Measurements from ENCODE around the gene NCOA5. TPM values are rescaled to one million over a fixed set of nuclear protein-coding genes. Genes with fewer than 3 reads are reported as not detected.
A peak's percentile ranks its signal among the peaks of the same experiment; 100 is the strongest.

Gene NCOA5
- total and polyA plus RNA-seq, 7 experiments from 2014 or later = 15.7 to 47.6 (median 39.4) TPM

DNA sequence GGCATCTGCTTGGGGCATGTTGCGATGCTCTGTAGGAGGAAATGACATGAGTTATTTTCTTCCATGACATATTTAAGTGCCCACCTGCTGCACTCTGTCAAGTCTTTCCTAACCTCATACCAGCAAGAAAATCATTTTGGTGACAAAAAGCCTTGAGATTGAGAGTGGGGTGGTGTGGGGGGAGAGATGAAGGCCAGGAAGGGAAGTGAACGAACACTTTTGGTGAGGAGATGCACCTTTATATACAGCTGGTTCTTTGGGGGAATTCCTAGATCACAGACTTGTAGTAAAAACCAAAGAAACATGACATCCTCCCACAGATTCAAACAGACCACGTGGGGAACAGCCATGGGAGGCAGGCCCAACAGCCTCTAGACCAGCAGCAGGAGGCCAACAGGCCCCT lies 26.1 kb downstream of the NCOA5 start:
- Histone ChIP-seq H3K36me3 (ENCODE audit: control insufficient read depth in 2 of 3, insufficient read depth in 3 of 3, low read length in 3 of 3) (peaks cover 37 to 82% (median 50%) of the 10 kb centered on the region in 3 experiments), H3K27me3 (ENCODE audit: control insufficient read depth in 2 of 2, insufficient read depth in 2 of 2, low read length in 2 of 2) (no peaks in the 10 kb centered on the region), H3K27ac (ENCODE audit: low read depth, low read length) (no peak overlapping the region), H3K4me3 (ENCODE audit: low read length) (no peak overlapping the region), H3K9me3 (ENCODE audit: control insufficient read depth in 2 of 3, low read length in 3 of 3) (no peaks in the 10 kb centered on the region), H3K4me1 (ENCODE audit: control insufficient read depth in 2 of 2, insufficient read depth in 2 of 2, low read length in 2 of 2) (peaks cover 24 to 25% of the 10 kb centered on the region in 2 donors)
- POLR2A ChIA-PET = interaction anchor here (0.6 kb wide), 1 partner anchor 13 kb away, joined by 3 read pairs; no protein-coding TSS in a partner anchor
- peaks cover 48 to 89% (median 78%) of the 10 kb centered on the region in 5 donors for H3K36me3 Mint-ChIP-seq
- peak overlapping the region in 1 of 10 donors; percentile 24 for H3K4me3 Mint-ChIP-seq
- intact Hi-C loops (cut with micrococcal nuclease) = no loop called here
- H3K4me1 Mint-ChIP-seq = peaks cover 42 to 52% (median 44%) of the 10 kb centered on the region in 7 donors
- peaks cover 0 to 2% (median 0%) of the 10 kb centered on the region in 11 donors for H3K9me3 Mint-ChIP-seq
- CTCF ChIA-PET = no interaction called here
- peak overlapping the region in 1 of 9 donors; percentile 77 for H3K27ac Mint-ChIP-seq
- DNase-seq (no peak), ATAC-seq (no peak)
- H3K27me3 Mint-ChIP-seq = peaks cover 9 to 20% (median 14%) of the 10 kb centered on the region in 5 donors

GRCh38 chr20:46063151-46063550 lies 26.6 kb downstream of the NCOA5 start:
- ChIA-PET POLR2A (no interaction called here), CTCF (no interaction called here)
- H3K4me3 ChIP-seq (ENCODE audit: low read length) = no peak overlapping the region
- DNase-seq (no peak), ATAC-seq (no peak)
- H3K36me3 ChIP-seq (ENCODE audit: control insufficient read depth in 2 of 3, insufficient read depth in 3 of 3, low read length in 3 of 3) = peaks cover 37 to 77% (median 45%) of the 10 kb centered on the region in 3 experiments
- Mint-ChIP-seq H3K4me1 (peaks cover 45 to 56% (median 47%) of the 10 kb centered on the region in 7 donors), H3K36me3 (peaks cover 45 to 84% (median 73%) of the 10 kb centered on the region in 5 donors), H3K9me3 (peaks cover 0 to 2% (median 0%) of the 10 kb centered on the region in 11 donors), H3K27me3 (peaks cover 11 to 23% (median 19%) of the 10 kb centered on the region in 5 donors), H3K27ac (peak overlapping the region in 1 of 9 donors; percentile 77), H3K4me3 (peak overlapping the region in 1 of 10 donors; percentile 24)
- no peaks in the 10 kb centered on the region for H3K27me3 ChIP-seq (ENCODE audit: control insufficient read depth in 2 of 2, insufficient read depth in 2 of 2, low read length in 2 of 2)
- H3K27ac ChIP-seq (ENCODE audit: low read depth, low read length) = no peak overlapping the region
- peaks cover 24 to 25% of the 10 kb centered on the region in 2 donors for H3K4me1 ChIP-seq (ENCODE audit: control insufficient read depth in 2 of 2, insufficient read depth in 2 of 2, low read length in 2 of 2)
- no peaks in the 10 kb centered on the region for H3K9me3 ChIP-seq (ENCODE audit: control insufficient read depth in 2 of 3, low read length in 3 of 3)
- intact Hi-C loops (cut with micrococcal nuclease) = no loop called here

- Mint-ChIP-seq H3K9me3 (peaks cover 0 to 2% (median 0%) of the 10 kb centered on the region in 11 donors), H3K36me3 (peaks cover 44 to 78% (median 70%) of the 10 kb centered on the region in 5 donors), H3K4me1 (peaks cover 45 to 58% (median 49%) of the 10 kb centered on the region in 7 donors), H3K27ac (no peak overlapping the region), H3K4me3 (no peak overlapping the region), H3K27me3 (peaks cover 11 to 25% (median 19%) of the 10 kb centered on the region in 5 donors)
- no peaks in the 10 kb centered on the region for H3K9me3 ChIP-seq (ENCODE audit: control insufficient read depth in 2 of 3, low read length in 3 of 3)
- peaks cover 37 to 71% (median 45%) of the 10 kb centered on the region in 3 experiments for H3K36me3 ChIP-seq (ENCODE audit: control insufficient read depth in 2 of 3, insufficient read depth in 3 of 3, low read length in 3 of 3)
- ATAC-seq = no peak
- no peak for DNase-seq
- no peaks in the 10 kb centered on the region for H3K27me3 ChIP-seq (ENCODE audit: control insufficient read depth in 2 of 2, insufficient read depth in 2 of 2, low read length in 2 of 2)
- H3K4me1 ChIP-seq (ENCODE audit: control insufficient read depth in 2 of 2, insufficient read depth in 2 of 2, low read length in 2 of 2) = peaks cover 24 to 25% of the 10 kb centered on the region in 2 donors
- intact Hi-C loops (cut with micrococcal nuclease) = no loop called here
- H3K4me3 ChIP-seq (ENCODE audit: low read length) = no peak overlapping the region
- CTCF ChIA-PET = no interaction called here
- H3K27ac ChIP-seq (ENCODE audit: low read depth, low read length) = no peak overlapping the region
- POLR2A ChIA-PET = no interaction called here
Observed at GRCh38 chr20:46062621-46063020, 27.1 kb downstream of the NCOA5 start.

GRCh38 chr20:46062151-46062550 lies 27.6 kb downstream of the NCOA5 start:
- Mint-ChIP-seq H3K4me1 (peaks cover 45 to 58% (median 49%) of the 10 kb centered on the region in 7 donors), H3K4me3 (no peak overlapping the region), H3K9me3 (peaks cover 0 to 2% (median 0%) of the 10 kb centered on the region in 11 donors), H3K27ac (no peak overlapping the region), H3K27me3 (peaks cover 11 to 27% (median 20%) of the 10 kb centered on the region in 5 donors), H3K36me3 (peaks cover 44 to 78% (median 69%) of the 10 kb centered on the region in 5 donors)
- Histone ChIP-seq H3K36me3 (ENCODE audit: control insufficient read depth in 2 of 3, insufficient read depth in 3 of 3, low read length in 3 of 3) (peaks cover 37 to 69% (median 43%) of the 10 kb centered on the region in 3 experiments), H3K4me1 (ENCODE audit: control insufficient read depth in 2 of 2, insufficient read depth in 2 of 2, low read length in 2 of 2) (peaks cover 24 to 25% of the 10 kb centered on the region in 2 donors), H3K4me3 (ENCODE audit: low read length) (no peak overlapping the region), H3K9me3 (ENCODE audit: control insufficient read depth in 2 of 3, low read length in 3 of 3) (no peaks in the 10 kb centered on the region), H3K27me3 (ENCODE audit: control insufficient read depth in 2 of 2, insufficient read depth in 2 of 2, low read length in 2 of 2) (no peaks in the 10 kb centered on the region), H3K27ac (ENCODE audit: low read depth, low read length) (no peak overlapping the region)
- intact Hi-C loops (cut with micrococcal nuclease) = no loop called here
- no peak for DNase-seq
- ATAC-seq = no peak
- ChIA-PET POLR2A (interaction anchor here (0.7 kb wide), 1 partner anchor 444 kb away, joined by 3 read pairs; no protein-coding TSS in a partner anchor), CTCF (no interaction called here)

DNA sequence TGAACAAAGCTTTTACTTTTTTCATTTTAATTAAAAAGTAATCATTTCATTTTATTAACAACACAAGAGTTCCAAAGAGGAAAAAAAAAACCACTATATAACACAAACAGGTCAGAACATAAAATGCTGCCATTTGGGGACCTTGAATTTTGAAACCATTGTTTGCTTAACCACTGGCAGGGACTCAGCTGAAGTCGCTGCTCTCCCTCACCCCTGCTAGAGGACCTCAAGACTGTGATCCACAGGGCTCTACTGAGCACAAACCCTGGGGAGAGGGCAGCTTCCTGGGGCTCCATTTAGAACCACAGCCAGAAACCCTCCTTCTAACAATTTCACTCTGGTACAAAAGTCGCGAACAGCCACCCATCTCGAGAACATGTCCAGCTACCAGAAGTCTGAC lies 28.8 kb downstream of the NCOA5 start:
- Mint-ChIP-seq H3K4me1 (peaks cover 45 to 58% (median 49%) of the 10 kb centered on the region in 7 donors), H3K27ac (peak overlapping the region in 1 of 9 donors; percentile 10), H3K9me3 (peaks cover 0 to 2% (median 0%) of the 10 kb centered on the region in 11 donors), H3K36me3 (peaks cover 39 to 66% (median 60%) of the 10 kb centered on the region in 5 donors), H3K27me3 (peaks cover 18 to 34% (median 28%) of the 10 kb centered on the region in 5 donors), H3K4me3 (peak overlapping the region in 3 of 10 donors; percentile 14 to 68 (median 64))
- ATAC-seq (no peak), DNase-seq (no peak)
- Histone ChIP-seq H3K27ac (ENCODE audit: low read depth, low read length) (no peak overlapping the region), H3K27me3 (ENCODE audit: control insufficient read depth in 2 of 2, insufficient read depth in 2 of 2, low read length in 2 of 2) (no peaks in the 10 kb centered on the region), H3K4me3 (ENCODE audit: low read length) (no peak overlapping the region), H3K9me3 (ENCODE audit: control insufficient read depth in 2 of 3, low read length in 3 of 3) (no peaks in the 10 kb centered on the region), H3K36me3 (ENCODE audit: control insufficient read depth in 2 of 3, insufficient read depth in 3 of 3, low read length in 3 of 3) (peaks cover 29 to 57% (median 33%) of the 10 kb centered on the region in 3 experiments), H3K4me1 (ENCODE audit: control insufficient read depth in 2 of 2, insufficient read depth in 2 of 2, low read length in 2 of 2) (peaks cover 24 to 25% of the 10 kb centered on the region in 2 donors)
- intact Hi-C loops (cut with micrococcal nuclease) = no loop called here
- POLR2A ChIA-PET = interaction anchor here (0.6 kb wide), 1 partner anchor 28 kb away, joined by 3 read pairs; no protein-coding TSS in a partner anchor
- CTCF ChIA-PET = no interaction called here

- Mint-ChIP-seq H3K27ac (peak overlapping the region in 3 of 9 donors; percentile 0 to 60 (median 30)), H3K4me3 (peak overlapping the region in 6 of 10 donors; percentile 7 to 68 (median 40)), H3K36me3 (peaks cover 33 to 61% (median 54%) of the 10 kb centered on the region in 5 donors), H3K27me3 (peaks cover 22 to 40% (median 32%) of the 10 kb centered on the region in 5 donors), H3K4me1 (peaks cover 44 to 58% (median 49%) of the 10 kb centered on the region in 7 donors), H3K9me3 (peaks cover 0 to 2% (median 0%) of the 10 kb centered on the region in 11 donors)
- Histone ChIP-seq H3K4me1 (ENCODE audit: control insufficient read depth in 2 of 2, insufficient read depth in 2 of 2, low read length in 2 of 2) (peaks cover 24 to 25% of the 10 kb centered on the region in 2 donors), H3K27me3 (ENCODE audit: control insufficient read depth in 2 of 2, insufficient read depth in 2 of 2, low read length in 2 of 2) (no peaks in the 10 kb centered on the region), H3K9me3 (ENCODE audit: control insufficient read depth in 2 of 3, low read length in 3 of 3) (no peaks in the 10 kb centered on the region), H3K36me3 (ENCODE audit: control insufficient read depth in 2 of 3, insufficient read depth in 3 of 3, low read length in 3 of 3) (peaks cover 27 to 51% (median 27%) of the 10 kb centered on the region in 3 experiments), H3K27ac (ENCODE audit: low read depth, low read length) (no peak overlapping the region), H3K4me3 (ENCODE audit: low read length) (no peak overlapping the region)
- no peak for DNase-seq
- intact Hi-C loops (cut with micrococcal nuclease) = no loop called here
- ChIA-PET POLR2A (no interaction called here), CTCF (no interaction called here)
- no peak for ATAC-seq
Observed at GRCh38 chr20:46060301-46060881, 29.4 kb downstream of the NCOA5 start.

Measured in naive thymus-derived CD4-positive, alpha-beta T cell (primary cell).